Upper lobe of right lung (tissue), 1 donor: ENCODE measurements around the gene GNAT2. TPM values are rescaled to one million over a fixed set of nuclear protein-coding genes. Genes with fewer than 3 reads are reported as not detected.
"Not testable (repeated sequence)": the region's sequence is repeated elsewhere in the genome, so short reads cannot be mapped to it uniquely, and the experiment has no call there.

Source experiments
- ATAC-seq: fragments of 200-7000 bp; cut with Tn5 transposase; one replicate; pipeline ENCODE4 v1.9.1; 2020; ENCODE audit warnings: mild to moderate bottlenecking, moderate library complexity
- DNase-seq: peaks from one replicate; pipeline ENCODE4 v3.0.0-alpha.2; 2020
- H3K27ac ChIP-seq: fragments of 200-600 bp; one replicate; pipeline ENCODE4 v1.8.0; 2022
- H3K27me3 ChIP-seq: fragments of 200-600 bp; one replicate; pipeline ENCODE4 v1.8.0; 2022; ENCODE audit warnings: mild to moderate bottlenecking
- H3K36me3 ChIP-seq: fragments of 200-600 bp; one replicate; pipeline ENCODE4 v1.8.0; 2022
- H3K4me1 ChIP-seq: fragments of 200-600 bp; one replicate; pipeline ENCODE4 v1.8.0; 2022
- H3K4me3 ChIP-seq: fragments of 200-600 bp; one replicate; pipeline ENCODE4 v1.8.0; 2022; ENCODE audit warnings: mild to moderate bottlenecking
- H3K9me3 ChIP-seq: fragments of 200-600 bp; one replicate; pipeline ENCODE4 v1.8.0; 2022
- CTCF ChIP-seq: fragments of 200-600 bp; IDR thresholded peaks from one replicate; pipeline ENCODE4 v1.8.0; 2022; ENCODE audit warnings: antibody characterized with exemption
- intact Hi-C: fragments of 100-400 bp; cut with DNase I; formaldehyde crosslinking; loops from one replicate; pipeline ENCODE4 v1.11.0; 2022
- long read RNA-seq: library from polyadenylated mRNA; unstranded; transcript quantifications from one replicate; pipeline ENCODE4 v2.0.0, GENCODE V29; 2021
- total RNA-seq: library from RNA; stranded (reverse); fragmentation: NEBNext Ultra II Directional; extraction: Animal tissue kit (Norgen Biotek cat#: 25700); gene quantifications from one replicate; pipeline ENCODE4 v1.2.1, GENCODE V29; 2021
- donor health status: DM: no; HTN: yes; CAD: no; lungs with severe emphysema.

The GNAT2 gene
- not detected for total RNA-seq
- long read RNA-seq, partial matches to known transcripts = 0 of 4 reads
- long read RNA-seq, other reads (novel, unspliced or antisense) = 4 of 4 reads

- Histone ChIP-seq H3K9me3 (no peaks in the 10 kb centered on the region), H3K36me3 (no peaks in the 10 kb centered on the region), H3K4me3 (peak within 1 kb of the TSS; percentile 83), H3K27me3 (no peaks in the 10 kb centered on the region), H3K4me1 (peaks cover 53% of the 10 kb centered on the region), H3K27ac (peak within 1 kb of the TSS; percentile 82)
- intact Hi-C loops = no loop called here
- ATAC-seq (peak; percentile 77), DNase-seq (peak; percentile 90)
- TF ChIP-seq CTCF = no peak
Observed at GRCh38 chr1:109619576-109620400, at the start of gene GNAT2, which contains the start of gene AMPD2. Gene GNAT2, minus strand, starts transcription at chr1:109619616. Its CDS starts 6,746 bp downstream, at chr1:109612870. Gene AMPD2, plus strand, starts transcription at chr1:109619837. Its CDS starts 1,339 bp downstream, at chr1:109621176.

- ATAC-seq (peak; percentile 3), DNase-seq (no peak)
- intact Hi-C loops = no loop called here
- H3K27ac ChIP-seq = no peak overlapping the region
- H3K36me3 ChIP-seq = no peaks in the 10 kb centered on the region
- H3K4me1 ChIP-seq = peaks cover 9% of the 10 kb centered on the region
- H3K9me3 ChIP-seq = no peaks in the 10 kb centered on the region
- peak overlapping the region; percentile 56 for H3K4me3 ChIP-seq
- no peak for TF ChIP-seq CTCF
- H3K27me3 ChIP-seq = no peaks in the 10 kb centered on the region
Observed at GRCh38 chr1:109668123-109668775, 48.8 kb upstream of the GNAT2 start.

GRCh38 chr1:109667452-109668122 is 48.2 kb upstream of the GNAT2 start, which contains the start of gene GSTM2:
Gene GSTM2, plus strand, starts transcription at chr1:109668057. Its CDS starts 59 bp downstream, at chr1:109668116.
- no peaks in the 10 kb centered on the region for H3K27me3 ChIP-seq
- intact Hi-C loops = no loop called here
- H3K4me1 ChIP-seq = peaks cover 9% of the 10 kb centered on the region
- DNase-seq (peak; percentile 96), ATAC-seq (peak; percentile 100)
- no peaks in the 10 kb centered on the region for H3K9me3 ChIP-seq
- TF ChIP-seq CTCF = no peak
- no peak within 1 kb of the TSS for H3K27ac ChIP-seq
- H3K36me3 ChIP-seq = no peaks in the 10 kb centered on the region
- peak within 1 kb of the TSS; percentile 56 for H3K4me3 ChIP-seq

- no peak for TF ChIP-seq CTCF
- Histone ChIP-seq H3K9me3 (no peaks in the 10 kb centered on the region), H3K4me3 (no peak overlapping the region), H3K27me3 (no peaks in the 10 kb centered on the region), H3K27ac (no peak overlapping the region), H3K4me1 (peaks cover 9% of the 10 kb centered on the region), H3K36me3 (peaks cover 3% of the 10 kb centered on the region)
- ATAC-seq (no peak), DNase-seq (no peak)
- intact Hi-C loops = no loop called here
Observed at GRCh38 chr1:109664671-109665070, 45.3 kb upstream of the GNAT2 start.

GRCh38 chr1:109661391-109661790 is 42.0 kb upstream of the GNAT2 start:
- DNase-seq (no peak), ATAC-seq (no peak)
- Histone ChIP-seq H3K36me3 (peaks cover 7% of the 10 kb centered on the region), H3K4me1 (peaks cover 3% of the 10 kb centered on the region), H3K4me3 (no peak overlapping the region), H3K9me3 (no peaks in the 10 kb centered on the region), H3K27me3 (no peaks in the 10 kb centered on the region), H3K27ac (no peak overlapping the region)
- intact Hi-C loops = no loop called here
- no peak for TF ChIP-seq CTCF

- H3K27ac ChIP-seq, H3K4me1 ChIP-seq, ATAC-seq, DNase-seq, H3K9me3 ChIP-seq, H3K4me3 ChIP-seq, H3K36me3 ChIP-seq, intact Hi-C loops, H3K27me3 ChIP-seq: not testable (repeated sequence)
Observed at GRCh38 chr1:109660691-109661026, 41.2 kb upstream of the GNAT2 start.
